Stimulated activated CD4-positive, alpha-beta T cell treated with anti-CD3 and anti-CD28 coated beads, TNF-alpha, amount 100 ng/mL, for 24 hours (primary cell): ENCODE results near the gene MST1R.
"Not testable (repeated sequence)": the region's sequence is repeated elsewhere in the genome, so short reads cannot be mapped to it uniquely, and the experiment has no call there.

Experiments
- DNase-seq, 3 experiments: peaks; one replicate each; pipeline ENCODE4 v3.0.0-alpha.2; 2020; ENCODE audit warnings: low read depth in 3 of 3

MST1R gene

DNA sequence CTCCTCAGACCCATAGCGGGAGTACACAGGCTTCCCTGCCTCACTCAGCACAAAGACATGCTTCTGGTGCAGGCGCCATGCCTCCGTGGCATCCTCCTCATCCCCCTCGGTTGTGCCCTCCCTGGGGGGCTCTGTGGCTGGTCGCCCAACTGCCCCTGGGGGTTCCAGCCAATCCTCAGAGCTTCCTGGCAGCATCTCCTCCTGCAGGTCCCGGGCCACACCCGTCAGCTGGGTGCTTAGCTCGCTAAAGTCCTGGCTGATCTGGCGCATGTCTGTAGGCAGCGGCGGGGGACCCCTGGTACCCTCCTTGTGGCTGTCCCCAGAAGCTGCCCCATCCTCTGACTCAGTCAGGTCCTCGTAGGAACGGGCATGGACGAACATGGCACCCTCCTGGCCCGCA is 7.9 kb upstream of the MST1R start:
- DNase-seq: no peak

DNA sequence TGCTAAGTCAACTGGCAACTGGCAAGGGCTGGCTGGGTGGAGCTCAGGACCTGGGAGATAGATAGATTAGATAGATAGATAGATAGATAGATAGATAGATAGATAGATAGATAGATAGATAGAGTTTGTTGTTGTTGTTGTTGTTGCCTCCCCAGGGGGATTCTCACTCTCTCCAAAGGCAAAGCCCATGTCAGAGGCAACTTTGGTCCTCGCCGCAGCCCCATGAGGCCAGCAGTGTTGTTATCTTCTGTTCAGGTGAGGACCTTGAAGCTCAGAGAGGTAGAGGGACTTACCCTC is 7.4 kb upstream of the MST1R start:
- no peak for DNase-seq

DNA sequence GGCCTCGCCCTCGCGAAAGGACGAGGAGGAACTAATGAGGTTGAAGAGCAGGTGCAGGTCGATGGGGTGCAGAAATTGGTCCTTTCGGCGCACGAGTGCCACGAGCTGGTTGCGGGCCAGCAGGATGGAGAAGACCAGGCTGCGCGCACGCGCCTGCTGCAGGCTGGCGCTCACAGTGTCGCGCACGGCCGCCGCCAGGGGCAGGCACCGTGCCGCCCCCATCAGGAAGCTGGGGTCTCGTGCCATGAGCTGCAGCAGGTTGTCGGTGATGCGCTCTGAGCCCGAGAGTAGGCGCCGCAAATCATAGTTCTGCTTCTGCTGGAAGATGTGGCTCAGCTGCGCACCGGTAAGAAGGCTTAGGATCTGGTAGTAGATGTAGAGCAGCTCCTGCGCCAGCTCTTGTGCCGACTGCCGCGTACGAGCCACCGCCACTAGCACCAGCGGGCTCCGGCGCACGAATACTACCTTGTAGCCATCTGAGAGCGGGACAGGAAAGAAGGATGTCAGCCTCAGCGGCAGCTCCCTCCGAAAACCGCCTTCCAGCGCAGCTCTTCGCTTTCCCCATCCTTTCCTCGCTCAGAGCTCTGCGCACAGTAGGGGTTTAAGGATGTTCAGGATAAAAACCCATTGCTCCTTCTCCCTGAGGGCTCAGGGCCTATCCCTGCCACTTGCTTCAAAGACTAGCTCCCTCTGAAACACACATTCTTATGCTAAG is 6.9 kb upstream of the MST1R start:
- no peak for DNase-seq

DNA sequence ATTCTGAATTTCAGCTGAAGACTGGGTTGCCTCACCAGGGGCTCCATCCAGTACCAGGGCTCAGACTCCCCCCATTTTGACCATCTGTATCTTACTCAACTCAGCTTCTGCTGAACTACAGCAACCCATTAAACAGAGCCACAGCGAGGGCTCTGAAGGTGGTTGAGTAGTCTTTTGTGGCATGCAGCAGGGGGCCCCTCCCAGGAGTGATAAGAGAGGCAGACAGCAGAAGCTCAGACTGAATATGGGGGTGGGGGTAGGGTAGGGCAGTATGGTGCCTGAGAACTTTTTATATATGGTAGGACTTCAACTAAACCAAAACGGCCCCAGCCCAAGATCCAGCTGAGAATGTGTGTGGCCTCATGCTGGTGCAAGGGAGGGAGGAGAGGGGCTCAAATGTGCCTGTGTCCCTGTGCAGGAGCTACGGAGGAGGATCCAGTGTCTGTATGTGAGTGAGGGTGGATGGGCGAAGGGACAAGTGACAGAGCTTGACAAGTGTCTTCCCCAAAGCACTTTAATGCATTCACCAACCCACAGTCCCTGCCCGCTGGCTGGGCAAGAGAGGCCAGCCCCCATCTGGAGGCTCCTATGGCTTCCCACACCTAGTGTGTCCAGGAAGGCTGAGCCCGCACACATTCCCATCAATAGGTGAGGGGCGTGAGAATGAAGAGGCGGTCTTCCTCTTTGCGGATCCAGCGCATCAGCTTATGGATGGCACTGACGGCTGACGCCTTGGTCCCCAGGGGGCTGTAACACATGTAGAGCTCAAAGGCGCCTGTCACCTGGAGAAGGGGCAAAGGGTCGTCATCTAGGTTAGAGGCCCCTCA is 4.9 kb upstream of the MST1R start:
- no peak for DNase-seq

DNA sequence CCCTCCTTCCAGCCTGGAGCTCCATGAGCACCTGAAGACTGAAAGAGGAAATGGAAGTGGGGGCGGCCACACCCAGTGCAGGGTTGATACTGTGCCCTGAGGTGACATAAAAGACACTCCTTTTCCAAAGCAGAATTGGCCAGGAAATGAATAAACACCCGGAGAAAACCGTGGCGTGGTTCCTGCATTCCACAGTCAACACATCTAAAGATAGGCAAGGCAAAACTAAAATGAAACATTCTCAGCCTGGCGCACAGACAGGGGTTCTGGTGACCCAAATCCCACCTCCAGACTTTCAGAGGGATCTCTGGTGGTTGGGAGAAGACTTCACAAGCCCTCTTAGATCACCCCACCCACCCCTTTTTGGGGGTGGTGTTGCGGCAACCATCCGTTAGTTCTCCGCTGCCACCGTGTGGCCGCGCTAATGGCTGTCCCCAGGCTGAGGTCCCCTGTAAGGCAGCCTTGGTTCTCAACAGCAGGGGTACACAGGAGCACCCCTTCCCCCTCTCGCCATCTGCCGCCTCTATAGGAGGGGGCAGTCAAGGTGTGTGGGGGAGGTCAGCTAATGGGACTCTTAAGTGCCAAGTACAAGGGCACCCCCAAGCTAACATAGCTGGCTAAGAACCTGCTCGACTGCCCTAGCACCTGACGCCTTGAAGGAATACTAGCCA is 2.5 kb upstream of the MST1R start:
- peak in 2 of 3 experiments; percentile 13 to 43 for DNase-seq

DNA sequence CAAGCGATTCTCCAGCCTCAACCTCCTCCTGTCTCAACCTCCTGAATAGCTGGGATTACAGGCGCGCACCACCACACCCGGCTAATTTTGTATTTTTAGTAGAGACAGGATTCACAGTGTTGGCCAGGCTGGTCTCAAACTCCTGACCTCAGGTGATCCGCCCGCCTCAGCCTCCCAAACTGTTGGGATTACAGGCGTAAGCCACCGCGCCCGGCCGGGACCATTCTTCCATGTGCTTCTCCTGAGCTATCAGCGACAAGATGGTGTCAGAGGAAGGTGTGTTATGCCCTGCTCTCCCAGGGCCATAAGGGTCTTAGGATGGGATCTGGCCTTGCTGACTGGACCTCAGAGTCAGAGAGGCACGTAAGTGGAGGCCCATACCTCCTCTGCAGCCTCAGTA is 775 bp upstream of the MST1R start:
- not testable (repeated sequence) for DNase-seq

DNA sequence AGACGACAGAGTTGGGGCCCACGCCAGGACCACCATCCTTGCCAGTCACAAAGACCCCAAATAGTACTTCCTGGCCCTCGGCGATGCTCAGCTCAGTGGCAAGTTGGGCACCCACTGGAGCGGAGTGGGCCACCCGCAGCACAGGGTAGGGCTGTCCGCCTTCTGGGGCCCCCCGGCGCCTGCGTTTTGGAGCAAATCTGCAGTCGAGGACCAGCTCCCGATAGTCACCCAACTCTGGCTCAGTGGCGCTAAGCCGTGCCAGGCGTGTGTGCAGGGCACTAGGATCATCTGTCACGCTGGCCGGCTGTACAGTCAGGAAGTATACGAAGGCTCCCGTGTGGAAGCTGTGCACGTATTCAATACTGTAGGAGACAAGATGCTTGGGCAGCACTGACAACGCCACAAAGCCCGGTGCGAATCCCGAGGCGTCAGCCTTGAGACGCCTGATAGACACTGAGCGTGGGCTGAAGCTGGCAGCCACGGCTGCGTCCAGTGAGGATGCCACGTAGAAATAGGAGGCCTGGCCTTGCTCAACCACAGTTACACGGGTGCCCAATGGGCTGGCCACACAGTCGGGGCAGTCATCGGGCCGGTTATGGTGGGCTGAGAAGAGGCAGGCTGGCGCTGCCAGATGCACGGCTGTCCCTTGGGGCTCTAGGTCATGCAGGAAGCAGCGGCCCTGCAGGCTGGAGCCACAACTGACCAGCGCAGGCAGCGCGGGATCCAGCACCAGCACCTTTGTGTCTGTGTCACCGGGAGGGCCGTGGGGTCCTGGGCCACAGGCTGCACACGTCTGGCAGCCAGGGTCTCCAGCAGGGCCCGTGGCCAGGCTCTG is 945 bp downstream of the MST1R start:
- no peak for DNase-seq

DNA sequence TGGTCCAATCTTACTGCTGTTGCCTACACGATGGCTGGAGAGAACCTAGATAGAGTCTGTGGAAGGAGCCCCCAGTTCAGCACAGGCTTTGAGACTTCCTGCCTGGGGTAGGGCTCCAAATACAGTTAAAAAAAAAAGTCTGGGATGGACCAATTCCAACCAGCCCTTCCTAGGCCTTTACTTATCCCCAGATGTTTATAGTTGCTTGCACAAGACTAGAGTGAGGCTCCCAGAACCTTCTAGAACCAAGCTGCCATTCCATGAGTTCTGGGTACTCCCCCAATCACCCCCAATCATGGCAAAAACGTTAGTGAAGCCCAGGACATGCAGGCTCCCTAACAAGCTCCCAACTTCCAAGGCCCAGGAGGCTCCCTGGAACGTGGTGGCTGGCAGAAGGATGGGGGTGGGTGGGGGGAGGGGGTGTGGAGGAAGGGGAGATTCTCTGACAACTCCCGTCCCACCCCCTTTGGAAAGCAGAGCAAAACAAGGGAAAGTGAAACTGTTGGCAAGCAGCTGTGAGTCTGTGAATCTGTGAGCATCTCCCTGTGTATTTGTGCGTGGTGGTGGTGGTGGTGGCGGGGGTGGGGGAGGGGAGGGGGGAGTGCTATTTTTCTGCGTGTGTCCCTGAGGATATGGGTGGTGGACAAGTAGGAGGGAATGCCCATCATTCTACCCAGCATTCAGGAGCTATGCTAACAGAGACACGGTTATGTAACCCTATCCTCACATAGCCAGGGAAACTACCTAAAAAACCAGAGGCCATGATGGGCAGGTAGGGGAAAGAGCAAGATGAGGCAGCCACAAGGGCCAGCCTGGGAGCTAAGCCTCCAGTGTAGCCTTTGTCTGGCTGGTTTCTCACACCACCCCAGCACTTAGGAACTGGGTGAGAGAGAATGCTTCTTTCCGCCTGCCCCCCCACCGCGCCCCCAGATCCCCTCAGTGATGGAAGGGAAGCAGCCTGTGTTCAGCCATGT is 2.0 kb downstream of the MST1R start:
- no peak for DNase-seq

DNA sequence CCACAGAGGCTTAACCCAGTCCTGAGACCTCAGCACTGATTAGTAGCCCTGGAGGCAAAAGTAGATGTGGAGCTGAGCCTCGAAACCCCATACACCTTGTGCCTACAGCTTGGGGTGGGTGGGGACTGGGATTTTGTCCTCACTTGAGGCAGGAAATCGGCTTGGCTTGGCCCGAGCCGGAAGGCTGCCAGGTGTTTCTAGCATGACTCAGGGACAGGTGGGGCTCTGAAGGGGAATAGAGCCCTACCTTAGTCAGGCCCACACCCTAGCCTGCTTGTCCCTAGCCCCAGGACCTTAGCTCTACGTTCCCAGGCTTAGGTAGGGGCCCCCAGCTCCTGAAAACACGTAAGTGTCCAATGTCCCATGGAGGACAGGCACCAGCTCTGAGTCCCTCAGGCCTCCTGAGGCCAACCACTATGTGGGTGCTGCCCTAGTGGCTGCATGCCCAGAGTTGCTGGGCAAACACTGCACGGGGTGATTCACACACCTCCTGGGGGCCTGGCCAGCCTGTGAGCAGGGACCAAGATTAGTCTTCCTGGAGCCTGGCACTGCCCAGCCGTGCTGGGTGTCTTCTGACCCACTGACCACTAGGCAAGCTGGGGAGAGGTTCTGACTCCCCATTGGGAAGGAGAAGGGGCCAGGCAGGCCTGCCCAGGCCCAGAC is 3.1 kb downstream of the MST1R start:
- DNase-seq: no peak

DNA sequence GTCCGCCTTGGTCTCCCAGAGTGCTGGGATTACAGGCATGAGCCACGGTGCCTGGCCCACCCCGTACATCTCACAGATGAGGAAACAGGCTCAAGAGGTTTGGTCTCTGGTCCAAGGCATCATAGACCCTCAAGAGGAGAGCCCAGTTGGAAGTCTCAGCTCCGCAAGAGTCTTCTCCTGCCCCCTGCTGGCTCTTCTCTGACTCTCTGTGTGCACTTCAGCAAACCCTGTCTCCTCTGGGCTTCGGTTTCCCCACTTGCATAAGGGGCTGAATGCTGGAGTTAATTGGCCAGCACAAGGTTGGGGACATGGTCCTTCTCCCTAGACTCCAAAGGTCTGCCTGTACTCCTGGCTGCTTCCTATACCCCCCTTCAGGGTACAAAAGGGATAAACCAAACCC is 3.9 kb downstream of the MST1R start:
- no peak for DNase-seq

DNA sequence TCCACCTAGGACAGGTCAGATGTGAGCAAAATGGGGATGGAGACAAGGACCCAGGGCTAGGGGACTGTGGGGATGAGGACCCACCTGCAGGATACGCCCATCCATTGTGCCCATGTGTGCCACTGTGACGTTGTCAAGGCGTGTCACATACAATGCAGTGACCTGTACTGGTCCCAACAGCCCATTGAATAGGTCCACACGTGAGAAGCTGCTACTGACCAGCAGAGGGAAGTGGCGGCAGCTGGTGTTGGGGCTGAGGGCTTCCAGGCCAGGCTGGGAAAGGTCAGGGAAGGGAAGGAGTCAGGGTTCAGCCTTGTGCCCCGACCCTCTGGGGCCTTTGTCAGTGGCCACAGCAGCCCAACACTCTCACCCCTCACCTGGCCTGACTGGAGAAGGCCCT is 4.7 kb downstream of the MST1R start:
- DNase-seq: no peak

DNA sequence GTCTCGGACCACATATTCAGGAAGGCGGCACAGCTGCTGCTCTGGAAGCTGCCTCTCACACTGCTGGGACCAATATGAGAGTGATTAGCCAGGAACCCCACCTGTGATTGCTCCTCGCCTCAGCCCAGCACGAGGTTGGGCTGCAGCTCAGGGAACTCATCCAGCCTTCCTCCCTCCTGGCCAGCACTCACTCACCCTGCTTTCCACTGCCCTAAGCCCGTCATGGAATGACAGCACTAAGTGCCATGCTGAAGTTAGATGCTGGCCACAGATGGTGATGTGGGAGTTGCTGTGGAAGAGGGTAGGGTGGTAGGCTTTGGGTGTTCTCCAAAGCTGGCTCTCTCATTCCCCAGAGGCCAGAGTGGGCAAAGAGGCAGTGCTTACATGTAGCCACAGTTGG is 7.3 kb downstream of the MST1R start:
- DNase-seq: no peak

DNA sequence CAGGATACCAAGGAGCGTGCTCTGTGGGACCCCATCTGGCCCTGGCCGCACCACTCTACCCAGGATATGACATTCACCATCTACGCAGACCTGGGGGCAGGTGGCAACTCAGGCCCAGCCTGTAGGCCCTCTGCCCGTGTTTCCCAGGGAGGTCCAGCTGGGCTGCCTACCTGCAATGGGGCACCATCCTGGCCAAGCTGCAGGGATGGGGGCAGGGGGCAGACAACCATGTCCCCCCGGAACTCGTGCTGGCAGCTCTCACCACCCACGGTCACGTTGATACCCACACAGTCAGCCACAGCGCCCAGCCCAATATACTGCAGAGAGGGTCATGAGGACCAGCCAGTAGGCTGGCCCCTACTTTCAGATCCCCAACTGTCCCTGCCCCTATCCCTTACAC is 7.9 kb downstream of the MST1R start:
- no peak for DNase-seq

DNA sequence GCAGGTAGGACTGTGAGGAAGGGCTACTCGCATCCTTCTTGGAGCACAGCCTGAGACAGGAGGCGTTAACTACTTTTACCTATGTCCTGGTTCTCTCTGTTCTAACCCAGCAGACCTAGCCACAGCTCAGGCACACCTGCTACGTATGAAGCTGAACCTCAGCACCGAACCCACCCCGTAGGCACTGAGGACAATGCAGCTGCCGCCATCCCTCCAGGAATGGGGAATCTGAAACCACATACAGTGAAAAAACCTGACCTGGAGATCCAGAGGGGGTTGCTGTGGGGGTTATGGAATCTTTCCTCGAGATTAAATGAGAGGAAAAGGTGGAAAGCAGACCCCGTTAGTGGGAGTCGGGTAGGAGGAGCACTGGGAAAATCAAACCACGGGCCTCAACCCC is 14.4 kb downstream of the MST1R start:
- no peak for DNase-seq

DNA sequence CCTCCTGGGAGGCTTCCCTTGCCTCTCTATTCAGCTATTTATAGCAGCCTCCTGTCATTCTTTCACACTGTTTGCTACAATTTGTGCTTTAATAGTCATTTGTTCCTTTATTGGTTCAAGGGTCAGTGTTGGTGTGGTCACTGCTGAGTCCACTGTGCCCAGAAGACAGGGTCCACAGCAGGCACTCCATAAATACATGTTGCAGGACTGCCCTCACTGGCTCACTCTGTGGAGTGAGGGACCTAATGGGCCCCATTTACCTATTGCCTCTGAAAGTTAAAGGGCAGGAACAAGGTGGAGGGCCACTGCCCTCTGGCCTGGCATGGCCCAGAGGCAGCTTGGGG is 16.8 kb downstream of the MST1R start:
- DNase-seq: no peak

DNA sequence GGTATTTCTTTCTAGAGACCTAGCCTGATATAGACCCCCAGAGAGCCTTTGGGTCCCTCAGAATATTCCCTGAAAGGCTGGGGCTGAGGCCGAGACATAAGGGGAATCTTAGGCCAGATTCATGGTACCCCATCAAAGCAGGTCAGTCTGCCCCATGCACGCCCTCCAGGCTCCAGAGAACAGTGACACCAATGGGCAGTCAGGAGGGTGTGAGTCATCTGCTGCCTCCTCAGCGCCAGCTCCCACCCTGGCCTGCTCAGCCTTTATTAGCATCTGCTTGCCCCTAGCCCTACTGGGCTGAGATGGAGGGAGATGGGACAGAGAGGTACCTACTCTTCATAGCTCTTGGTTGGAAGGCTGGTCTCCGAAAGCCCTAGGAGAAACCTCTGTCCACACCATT is 19.7 kb downstream of the MST1R start:
- DNase-seq: no peak

DNA sequence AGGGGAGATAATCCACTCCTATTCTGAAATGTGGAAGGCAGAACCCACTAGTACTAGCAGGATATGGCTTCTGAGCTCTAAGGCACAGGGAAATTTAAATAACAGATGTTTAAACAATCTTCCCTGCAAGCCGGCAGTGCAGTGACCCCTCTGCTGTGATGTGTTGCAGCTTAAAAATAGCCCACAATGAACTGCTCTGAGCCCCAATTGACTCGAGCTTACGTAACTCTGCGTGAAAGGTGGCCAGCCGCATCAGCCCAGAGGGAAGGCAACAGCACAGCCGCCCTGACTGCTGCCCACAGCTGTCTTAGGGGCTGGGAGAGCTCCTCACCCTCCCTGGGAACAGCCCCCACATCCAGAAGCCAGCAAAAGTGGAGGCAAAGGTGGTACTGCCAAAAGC is 21.5 kb downstream of the MST1R start:
- no peak for DNase-seq

DNA sequence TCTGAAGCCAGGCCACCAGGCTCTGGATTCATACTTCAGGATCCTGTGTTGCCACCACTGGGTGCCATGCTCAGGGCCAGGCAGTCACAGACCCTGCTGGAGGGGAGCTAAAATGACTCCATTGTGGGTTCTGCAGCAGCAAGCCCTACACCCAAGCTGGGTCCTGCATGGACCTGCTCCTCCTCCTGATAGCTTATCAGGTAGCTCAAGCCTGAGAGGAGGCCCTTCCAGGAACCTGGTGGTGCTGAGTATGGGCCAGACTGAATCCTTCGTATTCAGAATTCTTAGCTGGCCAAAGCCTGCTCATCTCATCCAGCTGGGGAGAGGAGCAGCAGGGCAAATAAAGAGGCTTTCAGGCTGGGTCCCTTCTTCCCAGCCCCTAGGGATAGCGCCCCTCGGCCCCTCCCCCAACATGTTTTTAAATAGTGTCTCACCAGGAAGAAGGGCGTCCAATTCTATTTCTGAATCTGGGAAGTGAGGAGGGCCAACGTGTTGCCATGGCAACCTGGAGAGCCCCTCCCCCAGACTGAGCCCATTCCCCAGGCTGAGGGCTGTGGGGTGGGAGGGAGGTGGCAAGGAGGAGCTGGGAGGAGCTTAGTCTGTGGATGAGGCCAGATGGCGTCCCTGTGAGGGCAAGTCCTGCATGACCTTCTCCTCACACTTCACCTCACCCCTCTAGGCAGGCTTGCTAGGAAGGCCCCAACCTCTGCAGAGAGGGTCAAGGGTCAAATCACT is 22.9 kb downstream of the MST1R start:
- no peak for DNase-seq

DNA sequence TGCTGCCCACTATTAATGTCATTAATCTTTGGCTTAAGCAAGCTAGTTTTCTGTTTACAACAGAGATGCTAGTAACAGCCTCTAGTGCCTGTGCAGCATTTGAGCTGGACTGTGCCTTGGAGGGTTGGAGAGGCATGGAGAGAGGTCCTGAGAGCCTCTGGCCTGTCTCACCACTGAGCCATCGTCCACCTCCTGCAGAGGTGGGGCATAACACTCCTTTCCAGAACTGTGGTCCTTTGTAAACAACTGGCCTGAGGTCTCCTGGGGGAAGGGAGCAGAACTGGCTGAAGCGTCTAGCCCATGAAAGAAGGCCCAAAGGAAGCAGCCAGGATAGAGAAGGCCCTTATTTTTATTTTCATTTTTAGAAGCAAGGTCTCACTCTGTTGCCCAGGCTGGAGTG is 24.0 kb downstream of the MST1R start:
- DNase-seq: no peak

DNA sequence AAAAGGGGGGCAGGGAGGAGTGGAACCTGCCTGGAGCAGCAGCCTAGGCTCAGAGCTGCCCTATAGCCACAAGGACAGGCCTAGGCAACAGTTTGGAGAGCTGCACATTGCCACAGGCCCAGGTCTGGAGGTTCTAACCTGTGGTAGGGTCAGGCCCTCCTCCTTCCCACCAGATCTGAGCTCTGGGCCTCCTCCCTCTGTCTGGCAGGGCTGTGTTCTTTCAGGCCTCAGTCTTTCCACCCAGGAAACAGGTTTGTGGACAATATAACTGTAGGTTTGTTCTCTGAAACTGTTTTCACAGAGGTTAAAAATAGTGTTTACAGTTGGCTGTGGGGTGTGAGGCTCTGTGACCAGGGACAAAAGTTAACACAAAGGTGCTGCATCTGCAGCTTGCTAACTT is 25.0 kb downstream of the MST1R start:
- DNase-seq: no peak
